NCI-H146 treated with DMSO at 0.1 percent for 48 hours (cell line): ENCODE measurements around the gene NANS.

ENCODE experiments used
- DNase-seq: peaks from one replicate; lab custom pipeline; 2025; ENCODE audit not compliant: unreplicated experiment; lab: John Stamatoyannopoulos, UW

The NANS gene

GRCh38 chr9:98130576-98131228, 74.2 kb downstream of the NANS start:
- DNase-seq = no peak

GRCh38 chr9:98132158-98132557, 75.6 kb downstream of the NANS start:
- no peak for DNase-seq
